ACC112 (cell line): ENCODE data around the gene GORASP2.

Experiments used
- H2AFZ ChIP-seq: fragments of 200-600 bp; sonication (generic); one replicate; pipeline ENCODE4 v1.6.0; 2017; ENCODE audit warnings: antibody characterized with exemption, low read length; ENCODE audit not compliant: unreplicated experiment
- H3K27ac ChIP-seq: fragments of 200-600 bp; sonication (generic); 2 replicates; pipeline ENCODE4 v1.5.1; 2014; ENCODE audit warnings: low read depth, mild to moderate bottlenecking, antibody characterized with exemption, low read length, moderate library complexity
- H3K27me3 ChIP-seq: fragments of 200-600 bp; sonication (generic); 2 replicates; pipeline ENCODE4 v1.6.1; 2014; ENCODE audit warnings: mild to moderate bottlenecking, antibody characterized with exemption, low read length, moderate library complexity, mixed read lengths; ENCODE audit not compliant: insufficient read depth
- H3K36me3 ChIP-seq: fragments of 200-600 bp; sonication (generic); 2 replicates; pipeline ENCODE4 v1.6.1; 2016; ENCODE audit warnings: mild to moderate bottlenecking, antibody characterized with exemption, low read length, moderate library complexity, mixed read lengths; ENCODE audit not compliant: insufficient read depth
- H3K4me1 ChIP-seq: fragments of 200-600 bp; sonication (generic); one replicate; pipeline ENCODE4 v1.6.1; 2016; ENCODE audit warnings: low read length, mixed read lengths; ENCODE audit not compliant: insufficient read depth, unreplicated experiment, control insufficient read depth
- H3K4me3 ChIP-seq: fragments of 200-600 bp; sonication (generic); 2 replicates; pipeline ENCODE4 v1.5.1; 2014; ENCODE audit warnings: mild to moderate bottlenecking, low read depth, low read length
- H3K79me2 ChIP-seq: fragments of 200-600 bp; sonication (generic); one replicate; pipeline ENCODE4 v1.6.0; 2016; ENCODE audit warnings: low read length; ENCODE audit not compliant: control insufficient read depth, unreplicated experiment, insufficient read depth

Gene GORASP2

DNA sequence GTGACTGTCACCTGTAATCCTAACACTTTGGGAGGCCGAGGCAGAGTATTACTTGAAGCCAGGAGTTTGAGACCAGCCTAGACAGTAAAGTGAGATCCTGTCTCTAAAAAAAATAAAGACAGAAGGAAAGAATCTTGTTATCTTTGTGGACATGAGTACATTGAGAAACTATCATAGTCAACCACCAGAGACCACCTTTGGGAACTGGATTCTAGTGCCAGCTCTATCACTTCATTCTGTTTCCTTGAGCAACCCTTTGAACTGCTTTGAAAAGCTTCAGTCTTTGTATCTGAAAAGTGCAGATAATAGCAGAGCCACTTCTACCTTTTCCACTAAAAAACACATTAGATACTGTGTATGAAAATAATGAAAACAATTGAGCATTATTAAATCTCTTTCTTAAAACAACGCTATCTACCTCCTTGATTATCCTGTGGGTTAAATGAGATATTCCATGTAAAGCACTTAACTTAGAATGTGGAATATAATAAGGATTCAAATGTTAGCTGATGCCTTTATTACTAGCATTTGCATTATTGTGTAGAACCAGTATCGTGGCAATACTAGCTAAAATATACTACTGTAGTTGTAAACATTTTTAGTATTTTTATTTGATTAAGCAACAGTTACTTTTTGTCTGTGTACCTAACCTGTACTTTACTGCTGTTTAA lies 8.8 kb downstream of the GORASP2 start:
- Histone ChIP-seq H3K79me2 (peaks cover 97% of the 10 kb centered on the region), H3K4me1 (peaks cover 10% of the 10 kb centered on the region), H3K27ac (no peak overlapping the region), H3K36me3 (no peaks in the 10 kb centered on the region), H2AFZ (no peak overlapping the region), H3K4me3 (no peak overlapping the region), H3K27me3 (no peaks in the 10 kb centered on the region)

DNA sequence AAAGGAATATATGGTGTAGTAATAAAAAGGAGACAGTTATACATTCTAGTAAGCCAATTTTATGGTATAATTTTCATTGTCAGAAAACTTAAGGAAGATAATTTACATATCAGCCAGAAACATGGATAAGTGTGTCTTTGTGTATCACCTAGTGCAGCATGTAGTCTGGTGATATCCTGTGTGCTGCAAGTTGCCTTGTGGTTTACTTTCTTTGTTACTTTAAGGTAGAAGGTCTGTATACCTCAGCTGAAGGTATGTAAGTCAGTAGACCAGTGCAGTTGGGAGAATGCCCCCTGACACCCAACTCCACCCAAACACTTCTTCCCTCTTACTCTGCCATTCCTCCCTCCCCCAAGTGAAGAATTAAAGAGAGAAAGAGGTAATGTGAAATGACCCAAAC lies 11.0 kb downstream of the GORASP2 start:
- Histone ChIP-seq H3K27me3 (no peaks in the 10 kb centered on the region), H3K27ac (no peak overlapping the region), H3K4me3 (no peak overlapping the region), H2AFZ (no peak overlapping the region), H3K79me2 (peaks cover 95% of the 10 kb centered on the region), H3K36me3 (no peaks in the 10 kb centered on the region), H3K4me1 (peaks cover 10% of the 10 kb centered on the region)

DNA sequence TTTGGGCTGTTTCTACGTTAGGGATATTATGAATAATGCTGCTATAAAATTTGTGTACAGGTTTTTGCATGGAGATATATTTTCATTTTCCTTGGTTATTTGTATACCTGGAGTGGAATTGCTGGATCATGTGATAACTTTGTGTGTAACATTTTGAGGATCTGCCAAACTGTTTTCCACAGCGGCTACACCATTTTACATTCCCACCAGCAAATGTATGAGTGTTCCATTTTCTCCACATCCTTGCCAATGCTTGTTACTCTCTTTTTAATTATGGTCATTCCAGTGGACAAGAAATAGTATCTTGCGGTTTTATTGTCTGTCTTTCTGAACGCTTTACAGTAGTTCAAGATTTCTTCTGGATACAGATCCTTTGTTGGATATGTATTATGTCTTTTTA lies 13.6 kb downstream of the GORASP2 start:
- H3K36me3 ChIP-seq = no peaks in the 10 kb centered on the region
- H3K27ac ChIP-seq = no peak overlapping the region

DNA sequence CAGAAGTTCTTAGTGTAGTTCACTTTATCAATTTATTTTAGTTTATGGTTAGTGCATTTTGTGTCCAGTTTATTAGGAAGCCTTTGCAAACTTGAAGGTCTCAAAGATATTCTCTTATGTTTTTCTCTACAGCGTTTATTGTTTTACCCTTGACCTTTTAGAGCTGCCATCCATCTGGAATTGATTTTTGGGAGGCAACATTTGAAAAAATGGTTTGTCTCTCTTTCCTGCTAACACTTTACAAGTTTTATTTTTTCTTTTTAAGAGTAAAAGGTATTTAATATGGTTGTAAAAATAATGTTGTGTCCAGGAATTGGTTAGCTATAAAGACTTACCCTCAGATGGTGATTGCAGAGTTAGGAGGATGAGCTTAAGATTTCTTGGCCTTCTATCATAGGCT lies 14.0 kb downstream of the GORASP2 start:
- Histone ChIP-seq H2AFZ (no peak overlapping the region), H3K4me3 (no peak overlapping the region), H3K36me3 (no peaks in the 10 kb centered on the region), H3K27ac (no peak overlapping the region), H3K27me3 (no peaks in the 10 kb centered on the region), H3K4me1 (peaks cover 10% of the 10 kb centered on the region), H3K79me2 (peaks cover 97% of the 10 kb centered on the region)

More for the DNA sequence above, 13.6 kb downstream of the GORASP2 start:
- Histone ChIP-seq H3K4me3 (no peak overlapping the region), H2AFZ (no peak overlapping the region), H3K79me2 (peaks cover 97% of the 10 kb centered on the region), H3K27me3 (no peaks in the 10 kb centered on the region), H3K4me1 (peaks cover 10% of the 10 kb centered on the region)

DNA sequence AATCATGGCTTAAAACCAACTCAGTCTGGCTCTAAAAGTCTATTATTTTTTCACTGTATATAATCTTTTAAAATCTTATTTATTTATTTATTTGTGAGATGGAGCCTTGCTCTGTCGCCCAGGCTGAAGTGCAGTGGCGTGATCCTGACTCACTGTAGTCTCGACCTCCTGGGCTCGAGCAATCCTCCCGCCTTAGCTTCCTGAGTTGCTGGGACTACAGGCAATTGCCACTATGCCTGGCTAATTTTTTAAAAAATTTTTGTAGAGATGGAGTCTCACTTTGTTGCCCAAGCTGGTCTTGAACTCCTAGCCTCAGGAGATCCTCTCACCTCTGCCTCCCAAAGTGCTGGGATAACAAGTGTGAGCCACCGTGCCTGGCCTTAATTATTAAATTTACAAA lies 14.5 kb downstream of the GORASP2 start:
- Histone ChIP-seq H3K4me1 (peaks cover 7% of the 10 kb centered on the region), H3K27me3 (no peaks in the 10 kb centered on the region), H2AFZ (no peak overlapping the region), H3K4me3 (no peak overlapping the region), H3K36me3 (no peaks in the 10 kb centered on the region), H3K27ac (no peak overlapping the region), H3K79me2 (peaks cover 95% of the 10 kb centered on the region)

DNA sequence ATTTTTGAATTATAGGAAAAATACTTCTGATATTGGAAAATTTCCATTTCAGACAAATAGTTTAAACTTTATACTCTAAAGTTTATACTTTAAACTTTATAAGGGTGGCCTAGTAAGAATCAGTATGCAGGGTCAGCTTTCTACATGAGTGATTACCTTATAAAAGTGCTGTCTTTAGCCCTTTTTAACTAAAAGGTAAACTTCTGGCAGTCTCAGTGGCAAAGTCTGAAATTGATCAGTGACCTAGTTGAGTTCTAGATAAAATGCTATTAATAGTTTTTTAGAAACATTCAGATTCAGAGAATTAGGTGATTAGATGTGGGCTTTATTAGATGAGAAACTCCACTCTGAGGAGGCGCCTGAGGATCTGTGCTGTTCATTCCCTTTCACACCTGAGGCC lies 15.5 kb downstream of the GORASP2 start:
- H3K79me2 ChIP-seq = peaks cover 85% of the 10 kb centered on the region
- no peaks in the 10 kb centered on the region for H3K4me1 ChIP-seq
- H2AFZ ChIP-seq = no peak overlapping the region
- no peak overlapping the region for H3K4me3 ChIP-seq
- no peak overlapping the region for H3K27ac ChIP-seq
- H3K36me3 ChIP-seq = peaks cover 9% of the 10 kb centered on the region
- H3K27me3 ChIP-seq = no peaks in the 10 kb centered on the region

DNA sequence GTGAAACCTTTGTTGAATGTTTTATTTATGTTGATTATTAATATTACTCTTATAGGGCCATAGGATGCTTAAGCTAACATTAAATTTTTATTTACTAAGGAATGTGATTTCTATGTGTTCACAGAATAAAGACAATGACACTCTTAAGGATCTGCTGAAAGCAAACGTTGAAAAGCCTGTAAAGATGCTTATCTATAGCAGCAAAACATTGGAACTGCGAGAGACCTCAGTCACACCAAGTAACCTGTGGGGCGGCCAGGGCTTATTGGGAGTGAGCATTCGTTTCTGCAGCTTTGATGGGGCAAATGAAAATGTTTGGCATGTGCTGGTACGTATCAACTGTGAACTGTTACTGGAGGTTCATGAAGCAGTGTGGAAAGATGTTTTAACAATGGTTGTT lies 20.4 kb downstream of the GORASP2 start:
- Histone ChIP-seq H3K27ac (no peak overlapping the region), H3K36me3 (peaks cover 49% of the 10 kb centered on the region), H2AFZ (no peak overlapping the region), H3K4me1 (no peaks in the 10 kb centered on the region), H3K79me2 (peaks cover 38% of the 10 kb centered on the region), H3K4me3 (no peak overlapping the region), H3K27me3 (no peaks in the 10 kb centered on the region)

DNA sequence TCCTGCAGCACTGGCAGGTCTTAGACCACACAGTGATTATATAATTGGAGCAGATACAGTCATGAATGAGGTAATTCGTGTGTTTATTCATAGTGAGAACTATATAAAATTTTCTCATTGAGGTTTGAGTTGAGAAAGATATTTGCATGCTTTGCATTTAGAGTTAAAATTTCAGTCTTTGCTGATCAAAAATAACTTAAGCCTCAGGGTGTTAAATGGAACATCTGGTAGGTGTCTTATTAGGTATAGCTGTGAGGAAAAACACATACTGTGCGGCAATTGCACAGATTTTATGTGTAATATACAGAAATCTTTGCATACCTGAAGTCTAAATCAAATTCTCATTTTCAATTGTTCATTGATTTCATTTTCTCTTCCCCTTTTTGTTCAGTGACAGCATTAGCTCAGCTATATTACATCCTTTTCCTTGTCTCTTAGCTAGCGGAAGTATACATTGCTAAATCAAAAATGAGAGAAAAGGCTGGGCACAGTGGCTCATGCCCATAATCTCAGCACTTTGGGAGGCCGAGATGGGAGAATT lies 21.2 kb downstream of the GORASP2 start:
- peaks cover 57% of the 10 kb centered on the region for H3K36me3 ChIP-seq
- H3K27me3 ChIP-seq = no peaks in the 10 kb centered on the region
- no peak overlapping the region for H3K4me3 ChIP-seq
- H3K4me1 ChIP-seq = no peaks in the 10 kb centered on the region
- peaks cover 29% of the 10 kb centered on the region for H3K79me2 ChIP-seq
- no peak overlapping the region for H3K27ac ChIP-seq
- no peak overlapping the region for H2AFZ ChIP-seq

DNA sequence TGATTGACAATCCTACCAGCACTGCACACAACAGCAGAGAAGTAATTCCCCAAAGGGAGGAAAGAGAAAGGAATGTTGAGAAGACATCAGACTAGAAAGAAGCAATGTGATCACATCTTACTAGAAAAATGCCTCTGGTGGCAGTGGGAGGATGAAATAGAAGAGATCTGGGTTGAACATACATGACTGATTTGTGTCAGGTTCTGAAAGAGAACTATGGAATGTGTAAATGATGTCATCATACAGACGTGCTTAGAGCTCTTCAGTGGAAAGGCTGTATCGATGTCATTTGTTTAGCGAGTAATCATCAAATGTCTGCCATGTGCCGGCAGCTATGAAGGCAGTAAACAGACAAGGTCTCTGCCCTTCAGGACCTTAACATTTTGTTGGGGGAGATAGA lies 24.9 kb downstream of the GORASP2 start:
- H2AFZ ChIP-seq = no peak overlapping the region
- H3K27ac ChIP-seq = no peak overlapping the region
- H3K79me2 ChIP-seq = no peaks in the 10 kb centered on the region
- H3K4me3 ChIP-seq = no peak overlapping the region
- H3K36me3 ChIP-seq = peaks cover 76% of the 10 kb centered on the region
- H3K4me1 ChIP-seq = no peaks in the 10 kb centered on the region
- H3K27me3 ChIP-seq = no peaks in the 10 kb centered on the region

DNA sequence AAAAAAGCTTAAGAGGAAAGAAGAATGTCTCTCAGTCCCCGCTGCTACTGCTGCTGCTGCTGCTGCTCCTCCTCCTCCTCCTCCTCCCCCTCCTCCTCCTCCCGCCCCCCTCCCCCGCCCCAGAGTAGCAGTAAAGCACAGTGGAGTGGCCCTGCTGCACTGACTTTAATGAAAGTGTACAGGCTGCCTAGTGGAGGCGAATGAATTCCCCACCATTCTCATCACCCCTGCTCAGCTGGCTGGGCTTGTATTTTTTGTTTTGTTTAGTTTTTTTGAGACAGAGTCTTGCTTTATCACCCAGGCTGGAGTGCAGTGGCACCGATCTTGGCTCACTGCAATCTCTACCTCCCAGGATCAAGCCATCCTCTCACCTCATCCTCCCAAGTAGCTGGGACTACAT lies 34.3 kb downstream of the GORASP2 start:
- Histone ChIP-seq H2AFZ (no peak overlapping the region), H3K79me2 (no peaks in the 10 kb centered on the region), H3K36me3 (peaks cover 27% of the 10 kb centered on the region), H3K27ac (no peak overlapping the region), H3K4me1 (no peaks in the 10 kb centered on the region), H3K4me3 (no peak overlapping the region), H3K27me3 (no peaks in the 10 kb centered on the region)

DNA sequence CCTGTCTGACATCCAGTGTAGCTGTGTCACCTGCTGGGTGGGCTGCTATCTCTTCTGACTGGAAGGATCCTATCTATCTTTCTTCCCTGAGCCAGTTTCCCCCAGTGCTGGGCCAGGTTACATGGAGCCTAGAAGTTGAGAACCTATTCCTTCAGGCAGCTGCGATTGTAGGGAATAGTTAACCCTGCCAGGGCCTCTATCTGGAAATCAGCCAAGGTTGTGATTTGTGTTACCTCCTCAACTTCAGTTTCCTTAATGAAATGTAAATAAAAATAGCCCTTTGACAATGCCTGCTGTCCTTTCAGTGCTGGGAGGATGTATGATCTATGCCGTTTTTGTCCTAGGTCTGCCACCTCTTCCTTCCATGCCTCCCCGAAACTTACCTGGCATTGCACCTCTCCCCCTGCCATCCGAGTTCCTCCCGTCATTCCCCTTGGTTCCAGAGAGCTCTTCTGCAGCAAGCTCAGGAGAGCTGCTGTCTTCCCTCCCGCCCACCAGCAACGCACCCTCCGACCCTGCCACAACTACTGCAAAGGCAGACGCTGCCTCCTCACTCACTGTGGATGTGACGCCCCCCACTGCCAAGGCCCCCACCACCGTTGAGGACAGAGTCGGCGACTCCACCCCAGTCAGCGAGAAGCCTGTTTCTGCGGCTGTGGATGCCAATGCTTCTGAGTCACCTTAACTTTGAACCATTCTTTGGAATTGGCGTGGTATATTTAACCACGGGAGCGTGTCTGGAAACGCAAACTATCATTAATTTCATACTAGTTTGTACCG lies 36.6 kb downstream of the GORASP2 start:
- Histone ChIP-seq H3K4me1 (no peaks in the 10 kb centered on the region), H3K27ac (no peak overlapping the region), H3K4me3 (no peak overlapping the region), H3K36me3 (peaks cover 24% of the 10 kb centered on the region), H3K27me3 (no peaks in the 10 kb centered on the region), H3K79me2 (no peaks in the 10 kb centered on the region), H2AFZ (no peak overlapping the region)
